AG10803 (cell line): ENCODE data around the gene MMD.
"Not testable (repeated sequence)": the region's sequence is repeated elsewhere in the genome, so short reads cannot be mapped to it uniquely, and the experiment has no call there.

ENCODE experiments used
- DNase-seq: peaks from one replicate; pipeline ENCODE4 v3.0.0; 2010; ENCODE audit warnings: low read depth
- H3K4me3 ChIP-seq: 2 replicates; pipeline ENCODE4 v1.5.1; 2011; ENCODE audit warnings: mild to moderate bottlenecking, low read length, control low read depth
- TF ChIP-seq, protein P1 (sequence below): conservative IDR thresholded peaks from 2 replicates; pipeline ENCODE4 v1.5.1; 2011; ENCODE audit warnings: mild to moderate bottlenecking, low read length, control low read depth, inconsistent platforms

Gene MMD

GRCh38 chr17:55451203-55451641 lies 29.6 kb upstream of the MMD start:
- peak; percentile 61 for DNase-seq
- H3K4me3 ChIP-seq, result no peak overlapping the region
- TF ChIP-seq, protein P1, sequence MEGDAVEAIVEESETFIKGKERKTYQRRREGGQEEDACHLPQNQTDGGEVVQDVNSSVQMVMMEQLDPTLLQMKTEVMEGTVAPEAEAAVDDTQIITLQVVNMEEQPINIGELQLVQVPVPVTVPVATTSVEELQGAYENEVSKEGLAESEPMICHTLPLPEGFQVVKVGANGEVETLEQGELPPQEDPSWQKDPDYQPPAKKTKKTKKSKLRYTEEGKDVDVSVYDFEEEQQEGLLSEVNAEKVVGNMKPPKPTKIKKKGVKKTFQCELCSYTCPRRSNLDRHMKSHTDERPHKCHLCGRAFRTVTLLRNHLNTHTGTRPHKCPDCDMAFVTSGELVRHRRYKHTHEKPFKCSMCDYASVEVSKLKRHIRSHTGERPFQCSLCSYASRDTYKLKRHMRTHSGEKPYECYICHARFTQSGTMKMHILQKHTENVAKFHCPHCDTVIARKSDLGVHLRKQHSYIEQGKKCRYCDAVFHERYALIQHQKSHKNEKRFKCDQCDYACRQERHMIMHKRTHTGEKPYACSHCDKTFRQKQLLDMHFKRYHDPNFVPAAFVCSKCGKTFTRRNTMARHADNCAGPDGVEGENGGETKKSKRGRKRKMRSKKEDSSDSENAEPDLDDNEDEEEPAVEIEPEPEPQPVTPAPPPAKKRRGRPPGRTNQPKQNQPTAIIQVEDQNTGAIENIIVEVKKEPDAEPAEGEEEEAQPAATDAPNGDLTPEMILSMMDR, result no peak

DNA sequence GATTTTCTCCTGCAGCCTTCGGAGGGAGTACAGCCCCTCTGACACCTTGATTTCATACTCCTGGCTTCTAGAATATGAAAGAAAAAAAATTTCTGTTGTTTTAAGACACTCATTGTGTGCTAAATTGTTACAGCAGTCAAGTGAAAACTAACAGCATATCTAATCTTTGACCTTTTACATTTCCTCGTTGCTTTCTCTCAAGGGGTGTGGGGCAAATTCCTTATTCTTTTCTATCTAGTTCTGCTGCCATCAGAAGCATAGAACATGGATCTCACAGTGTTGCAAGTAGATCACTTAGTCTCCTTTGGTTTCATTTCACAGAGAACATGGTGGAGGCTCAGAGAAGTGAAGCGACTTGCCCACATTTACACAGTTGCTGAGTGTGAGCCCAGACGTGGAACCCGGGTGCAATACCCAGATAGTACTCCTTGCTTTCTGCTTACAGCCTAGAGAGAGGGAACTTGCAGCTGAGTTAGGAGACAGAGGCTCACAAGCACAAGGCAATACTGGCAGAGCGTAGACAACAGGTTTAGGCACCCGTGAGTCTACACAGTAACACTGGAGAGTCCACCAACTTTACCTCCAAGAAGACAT lies 28.7 kb upstream of the MMD start:
- DNase-seq, result no peak
- H3K4me3 ChIP-seq, result no peak overlapping the region
- TF ChIP-seq, protein P1, result no peak

DNA sequence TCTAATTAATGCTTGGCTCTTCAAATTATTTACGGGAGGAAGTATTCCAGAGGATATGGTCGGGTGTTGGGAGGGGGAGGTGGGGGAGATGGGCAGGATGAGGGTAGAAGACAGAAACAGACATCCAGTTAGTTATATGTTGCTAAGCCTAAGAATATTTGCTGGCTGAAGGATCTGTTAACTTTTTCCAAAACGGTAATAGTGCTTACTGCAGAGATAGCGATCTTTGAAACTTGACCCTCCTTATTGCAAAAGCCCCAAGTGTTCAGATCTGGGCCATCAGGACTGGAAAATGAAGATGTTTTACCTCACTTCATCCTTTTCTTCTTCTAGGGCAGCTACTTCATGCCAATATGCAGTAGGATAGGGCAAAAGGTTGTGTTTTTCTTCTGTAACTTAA lies 27.0 kb upstream of the MMD start:
- peak; percentile 54 for DNase-seq
- TF ChIP-seq, protein P1, result no peak
- no peak overlapping the region for H3K4me3 ChIP-seq

GRCh38 chr17:55446581-55447205 lies 25.1 kb upstream of the MMD start:
- DNase-seq, result no peak
- TF ChIP-seq, protein P1, result no peak
- no peak overlapping the region for H3K4me3 ChIP-seq

DNA sequence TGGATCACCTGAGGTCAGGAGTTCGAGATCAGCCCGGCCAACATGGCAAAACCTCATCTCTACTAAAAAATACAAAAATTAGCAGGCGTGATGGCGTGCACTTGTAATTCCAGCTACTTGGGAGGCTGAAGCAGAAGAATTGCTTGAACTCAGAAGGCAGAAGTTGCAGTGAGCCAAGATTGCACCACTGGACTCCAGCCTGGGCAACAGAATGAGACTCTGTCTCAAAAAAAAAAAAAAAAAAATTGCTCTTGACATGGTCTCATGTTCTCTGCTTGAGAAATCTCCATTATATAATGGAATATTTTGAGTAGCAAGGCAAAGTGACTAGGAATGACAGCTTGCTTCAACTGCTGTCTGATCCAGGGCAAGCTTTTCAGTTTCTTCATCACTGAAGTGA lies 24.4 kb upstream of the MMD start:
- DNase-seq, H3K4me3 ChIP-seq: not testable (repeated sequence)

- no peak for DNase-seq
- TF ChIP-seq, protein P1, result no peak
- no peak overlapping the region for H3K4me3 ChIP-seq
These were observed 23.1 kb upstream of the MMD start for GRCh38 chr17:55444471-55445441.

DNA sequence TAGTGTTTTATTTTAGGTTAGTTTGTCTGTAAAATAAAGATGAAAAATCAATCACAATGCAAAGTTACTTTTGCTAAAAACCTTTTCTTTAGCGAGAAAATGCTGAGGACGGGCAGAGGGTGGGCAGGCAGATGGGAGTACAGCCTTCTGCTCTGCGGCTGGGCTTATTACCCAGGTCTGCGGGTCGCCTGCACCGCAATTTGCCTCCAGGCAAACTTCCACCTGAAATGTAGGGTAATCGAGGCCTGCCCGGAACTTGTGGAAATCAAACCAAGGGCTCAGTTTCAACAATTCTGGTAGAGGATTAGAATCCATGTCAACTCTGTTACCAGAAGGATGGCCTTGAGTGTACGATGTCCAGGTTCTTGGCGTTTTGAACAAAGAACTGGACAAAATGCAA lies 22.3 kb upstream of the MMD start:
- no peak overlapping the region for H3K4me3 ChIP-seq
- no peak for DNase-seq
- TF ChIP-seq, protein P1, result no peak
